Tibial nerve (tissue), 4 donors: ENCODE results near the gene CCDC78.

ENCODE experiments used
- CTCF ChIP-seq, 5 experiments: fragments of 200-600 bp in 3 of 5; fragments of 450-650 bp in 2 of 5; sonication (generic) in 3 of 5; IDR thresholded peaks; one replicate each; pipeline ENCODE4 v1.5.1; 2016 to 2019; ENCODE audit warnings: antibody characterized with exemption in 5 of 5, mild to moderate bottlenecking in 3 of 5, moderate library complexity in 2 of 5
- EP300 ChIP-seq, 2 donors: sonication (generic); formaldehyde crosslinking; IDR thresholded peaks; one replicate each; pipeline ENCODE4 v1.6.1; 2017; ENCODE audit warnings: antibody characterized with exemption in 2 of 2, mild to moderate bottlenecking in 1 of 2

- no peak for TF ChIP-seq CTCF (IDR thresholded peaks at IDR 0.05)
- TF ChIP-seq EP300 (IDR thresholded peaks at IDR 0.05), result no peak
Observed at GRCh38 chr16:714079-714478, 12.2 kb downstream of the CCDC78 start.
